GM19023 (cell line): Measurements from ENCODE around the gene MYO15A.
"Not testable (repeated sequence)": the region's sequence is repeated elsewhere in the genome, so short reads cannot be mapped to it uniquely, and the experiment has no call there.

Experiments
- ATAC-seq: cut with Tn5 transposase; IDR thresholded peaks from one replicate; pipeline ENCODE4 v1.9.1; 2021; ENCODE audit warnings: mild to moderate bottlenecking, moderate library complexity; ENCODE audit not compliant: unreplicated experiment

The MYO15A gene

DNA sequence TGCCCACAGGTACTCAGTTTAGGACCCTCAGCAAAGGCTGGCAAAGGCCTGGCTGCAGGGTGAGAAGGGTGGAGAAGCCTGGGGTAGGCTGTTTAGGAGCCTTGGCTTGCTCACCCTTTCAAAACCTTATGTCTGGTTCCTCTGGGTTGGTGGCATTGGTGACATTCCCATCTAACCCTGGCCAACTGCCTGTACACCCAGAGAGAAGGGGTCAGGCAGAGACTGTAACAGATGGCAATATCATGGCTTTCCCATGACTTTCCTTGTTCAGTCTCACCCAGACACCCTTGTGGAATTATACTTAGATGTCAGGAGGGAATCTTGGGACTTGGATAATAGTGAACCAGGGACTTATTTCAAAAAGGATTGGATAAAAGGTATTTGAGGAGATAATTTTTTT, 98.4 kb downstream of the MYO15A start:
- ATAC-seq: no peak

DNA sequence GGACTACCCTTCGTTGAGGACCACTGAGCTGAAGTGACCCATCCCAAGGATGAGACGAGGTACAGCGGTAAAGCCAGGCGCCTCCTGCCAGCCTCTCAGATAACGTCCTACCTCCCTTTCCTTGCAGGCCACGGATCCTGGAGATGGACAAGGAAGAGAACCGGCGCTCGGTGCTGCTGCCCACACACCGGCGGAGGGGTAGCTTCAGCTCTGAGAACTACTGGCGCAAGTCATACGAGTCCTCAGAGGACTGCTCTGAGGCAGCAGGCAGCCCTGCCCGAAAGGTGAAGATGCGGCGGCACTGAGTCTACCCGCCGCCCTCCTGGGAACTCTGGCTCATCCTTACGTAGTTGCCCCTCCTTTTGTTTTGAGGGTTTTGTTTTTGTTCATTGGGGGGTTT, 99.5 kb downstream of the MYO15A start:
- ATAC-seq: no peak

DNA sequence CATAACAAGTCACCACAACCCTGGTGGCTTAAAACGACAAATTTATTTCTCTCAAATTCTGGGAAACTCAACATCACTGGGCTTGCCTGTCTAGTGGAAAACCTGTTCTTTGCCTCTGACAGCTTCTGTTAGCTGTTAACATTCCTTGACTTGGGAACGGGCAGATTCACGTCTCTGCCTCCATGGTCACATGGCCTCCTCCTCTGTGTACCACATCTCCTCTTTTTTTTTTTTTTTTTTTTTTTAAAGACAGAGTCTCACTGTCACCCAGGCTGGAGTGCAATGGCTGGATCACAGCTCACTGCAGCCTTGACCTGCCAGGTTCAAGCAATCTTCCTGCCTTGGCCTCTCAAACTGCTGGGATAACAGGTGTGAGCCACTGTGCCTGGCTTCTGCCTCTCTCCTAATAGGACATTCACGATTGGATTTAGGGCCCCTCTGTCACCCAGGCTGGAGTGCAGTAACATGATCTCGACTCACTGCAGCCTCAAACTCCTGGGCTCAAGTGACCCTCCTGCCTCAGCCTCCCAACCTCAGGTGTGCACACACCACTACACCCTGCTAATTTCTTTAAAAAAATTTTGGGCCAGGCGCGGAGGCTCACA, 105.2 kb downstream of the MYO15A start:
- no peak for ATAC-seq

DNA sequence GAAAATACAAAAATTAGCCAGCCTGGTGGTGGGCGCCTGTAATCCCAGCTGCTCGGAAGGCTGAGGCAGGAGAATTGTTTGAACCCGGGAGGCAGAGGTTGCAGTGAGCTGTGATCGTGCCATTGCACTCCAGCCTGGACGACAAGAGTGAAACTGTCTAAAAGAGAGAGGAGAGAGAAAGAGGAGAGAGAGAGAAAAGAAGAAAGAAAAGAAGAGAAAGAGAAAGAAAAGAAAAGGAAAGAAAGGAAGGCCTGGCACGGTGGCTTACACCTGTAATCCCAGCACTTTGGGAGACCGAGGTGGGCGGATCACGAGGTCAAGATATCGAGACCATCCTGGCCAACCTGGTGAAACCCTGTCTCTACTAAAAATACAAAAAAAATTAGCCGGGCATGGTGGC, 108.3 kb downstream of the MYO15A start:
- ATAC-seq: not testable (repeated sequence)

DNA sequence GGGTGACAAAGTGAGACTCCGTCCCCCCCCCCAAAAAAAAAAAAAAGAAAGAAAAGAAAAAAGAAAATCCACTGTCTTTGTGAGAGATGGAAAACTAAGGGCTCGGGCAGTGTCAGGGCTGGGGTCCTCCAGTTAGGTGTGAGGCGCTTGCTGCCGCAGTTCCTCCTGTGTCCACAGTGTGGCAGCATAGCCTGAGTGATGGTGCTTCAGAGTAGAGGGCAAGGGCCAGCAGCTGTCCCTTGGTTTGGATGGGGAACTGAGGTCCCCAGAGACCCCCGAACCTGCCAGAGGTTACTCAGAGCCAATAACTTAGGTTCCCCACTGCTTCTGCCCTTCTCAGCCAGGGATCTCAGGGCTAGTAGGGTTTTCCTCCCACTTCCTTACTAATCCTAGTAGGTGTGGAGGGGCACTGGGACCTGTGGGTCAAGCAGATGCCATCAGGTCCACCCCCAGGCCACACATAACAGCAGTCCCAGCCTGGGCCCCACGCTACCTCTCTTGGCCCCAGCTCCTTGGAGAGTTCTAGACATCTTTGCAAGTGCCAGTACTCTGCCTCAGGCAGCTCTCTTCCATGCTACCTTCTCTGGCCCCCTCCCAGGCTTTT, 109.0 kb downstream of the MYO15A start:
- ATAC-seq: no peak

DNA sequence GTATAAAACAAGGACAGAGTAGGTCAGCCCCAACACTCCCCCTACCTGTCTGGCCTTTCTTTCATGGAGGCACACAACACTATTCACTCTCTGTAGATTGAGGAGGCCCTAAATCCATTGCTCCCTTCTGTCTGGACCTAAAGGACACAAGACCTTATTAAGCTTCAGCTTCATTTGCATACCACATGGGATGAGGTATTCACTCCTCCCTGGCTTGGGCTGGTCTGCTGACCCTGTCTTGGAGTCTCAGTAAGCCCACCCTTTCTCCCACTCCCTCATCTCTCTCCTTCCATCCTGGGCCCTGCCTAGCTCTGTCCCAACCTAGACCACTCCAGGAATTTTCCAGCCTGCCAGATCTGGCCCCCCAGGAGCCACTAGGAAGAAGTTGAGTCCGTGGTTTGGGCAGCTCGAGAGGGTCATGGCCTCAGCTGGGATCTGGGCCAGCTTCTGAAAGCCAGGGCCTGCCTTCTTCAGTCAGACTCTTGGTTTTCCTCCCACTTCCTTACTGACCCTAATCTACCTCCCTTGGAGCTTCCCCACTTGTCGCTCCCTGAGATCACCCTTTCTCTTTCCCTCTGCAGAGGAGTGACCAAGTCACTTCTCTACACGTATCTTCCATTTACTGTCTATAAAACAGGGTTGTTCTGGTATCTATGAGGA, 110.3 kb downstream of the MYO15A start:
- no peak for ATAC-seq

DNA sequence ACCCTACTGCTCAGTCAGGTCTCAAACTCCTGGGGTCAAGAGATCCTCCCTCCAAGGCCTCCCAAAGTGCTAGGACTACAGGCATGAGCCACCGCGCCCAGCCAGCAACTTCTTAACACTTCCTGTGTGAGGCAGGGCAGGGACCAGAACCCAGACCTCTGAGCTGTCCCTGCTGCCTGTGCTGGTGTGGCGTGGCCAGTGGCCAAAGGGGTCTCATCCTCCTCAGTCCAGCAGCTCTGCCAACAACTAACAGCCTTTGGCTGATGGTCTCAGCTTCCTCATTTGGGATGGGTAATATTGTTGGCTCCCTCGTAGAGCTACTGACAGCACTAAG, 115.5 kb downstream of the MYO15A start:
- ATAC-seq: no peak

DNA sequence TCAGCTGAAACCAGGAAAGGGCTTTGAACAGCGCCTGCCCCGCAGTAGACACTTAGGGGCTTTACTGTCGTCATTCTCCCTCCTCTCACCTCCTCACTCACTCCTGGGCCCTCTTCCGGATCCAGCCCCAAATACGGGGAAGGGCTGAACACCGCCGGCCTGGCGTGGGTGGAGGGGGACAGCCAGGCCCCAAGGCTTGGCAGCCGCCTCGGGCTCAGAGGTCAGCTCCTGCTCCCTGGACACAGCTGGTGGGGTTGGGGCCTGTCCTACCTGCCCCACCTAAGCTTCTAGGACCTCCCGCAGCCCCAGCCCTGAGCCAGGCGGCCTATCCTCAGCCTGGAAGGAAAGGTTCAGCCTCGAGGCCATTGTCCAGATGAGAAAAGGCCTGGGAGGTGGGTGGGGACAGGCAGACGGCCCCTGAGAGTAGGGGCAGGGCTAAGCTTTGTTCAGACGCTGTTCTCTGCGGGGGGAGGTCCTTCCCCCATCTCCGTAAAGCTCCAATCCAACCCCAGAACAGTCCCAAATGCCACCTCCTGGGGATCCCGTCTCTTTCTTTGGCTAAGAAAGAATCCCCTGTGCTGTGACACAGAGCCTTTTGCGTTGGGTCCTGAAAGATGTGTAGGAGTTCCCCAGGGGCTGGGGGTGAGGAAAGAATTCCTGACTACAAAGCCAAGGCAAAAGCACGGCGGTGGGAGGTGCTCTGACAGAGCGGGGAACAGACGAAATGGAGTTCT, 116.0 kb downstream of the MYO15A start:
- ATAC-seq: no peak

DNA sequence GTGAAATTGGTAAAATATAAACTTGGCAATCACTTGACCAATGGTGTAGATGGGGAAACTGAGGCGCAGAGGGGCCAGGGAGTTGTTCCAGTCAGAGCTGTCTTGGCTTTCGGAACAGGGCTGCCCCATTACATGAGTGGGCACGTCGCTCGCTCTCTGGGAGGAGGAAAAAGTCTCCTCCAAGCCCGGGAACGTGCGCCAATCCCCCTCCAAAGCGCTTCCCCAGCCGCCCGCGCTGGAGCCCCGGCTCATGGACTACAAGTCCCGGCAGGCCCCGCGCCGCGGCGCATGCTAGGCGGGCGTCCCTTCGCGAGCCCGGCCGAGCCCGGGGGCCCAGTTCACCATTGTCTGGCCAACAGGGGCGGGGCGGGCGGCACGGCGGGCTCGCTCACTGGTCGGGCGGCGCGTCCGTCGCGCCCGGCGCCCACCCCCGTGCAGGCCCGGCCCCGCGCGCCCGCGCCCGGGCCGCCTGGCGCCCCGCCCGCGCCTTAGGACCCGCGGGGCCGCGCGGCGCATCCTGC, 116.6 kb downstream of the MYO15A start, which contains the start of gene LLGL1:
TSS of gene LLGL1 (plus strand) at position 515 of the 521 bp plus-strand sequence. CDS start 48 bp downstream, outside the sequence.
- ATAC-seq: peak; percentile 88

DNA sequence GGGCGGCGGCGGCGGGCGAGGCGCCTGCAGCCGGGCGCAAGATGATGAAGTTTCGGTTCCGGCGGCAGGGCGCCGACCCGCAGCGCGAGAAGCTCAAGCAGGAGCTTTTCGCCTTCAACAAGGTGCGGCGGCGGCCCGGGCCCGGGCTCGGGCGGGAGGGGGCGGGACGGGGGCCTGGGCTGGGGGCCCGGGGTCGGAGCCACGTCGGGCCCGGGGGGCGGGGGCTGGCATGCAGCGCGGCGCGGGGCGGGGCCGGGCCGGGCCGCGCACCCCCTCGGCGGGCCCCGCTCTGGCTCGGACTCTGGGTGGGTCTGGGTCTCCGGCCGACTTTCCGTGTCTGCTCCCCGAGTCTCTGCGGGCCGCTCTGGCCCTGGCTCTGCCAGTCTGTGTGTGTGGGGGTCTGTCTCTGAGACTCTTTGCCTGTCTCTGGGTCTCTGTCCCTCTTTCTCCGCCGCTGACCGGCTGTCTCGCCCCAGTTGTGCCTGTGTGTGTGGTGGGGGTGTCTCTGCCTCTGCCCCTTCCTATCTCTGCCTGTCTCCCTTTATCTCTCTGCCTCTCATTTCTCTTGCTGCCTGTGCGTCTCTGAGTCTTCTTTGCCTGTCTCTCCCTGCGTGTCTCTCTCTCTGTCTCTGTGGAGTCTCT, 117.2 kb downstream of the MYO15A start:
- peak; percentile 24 for ATAC-seq

DNA sequence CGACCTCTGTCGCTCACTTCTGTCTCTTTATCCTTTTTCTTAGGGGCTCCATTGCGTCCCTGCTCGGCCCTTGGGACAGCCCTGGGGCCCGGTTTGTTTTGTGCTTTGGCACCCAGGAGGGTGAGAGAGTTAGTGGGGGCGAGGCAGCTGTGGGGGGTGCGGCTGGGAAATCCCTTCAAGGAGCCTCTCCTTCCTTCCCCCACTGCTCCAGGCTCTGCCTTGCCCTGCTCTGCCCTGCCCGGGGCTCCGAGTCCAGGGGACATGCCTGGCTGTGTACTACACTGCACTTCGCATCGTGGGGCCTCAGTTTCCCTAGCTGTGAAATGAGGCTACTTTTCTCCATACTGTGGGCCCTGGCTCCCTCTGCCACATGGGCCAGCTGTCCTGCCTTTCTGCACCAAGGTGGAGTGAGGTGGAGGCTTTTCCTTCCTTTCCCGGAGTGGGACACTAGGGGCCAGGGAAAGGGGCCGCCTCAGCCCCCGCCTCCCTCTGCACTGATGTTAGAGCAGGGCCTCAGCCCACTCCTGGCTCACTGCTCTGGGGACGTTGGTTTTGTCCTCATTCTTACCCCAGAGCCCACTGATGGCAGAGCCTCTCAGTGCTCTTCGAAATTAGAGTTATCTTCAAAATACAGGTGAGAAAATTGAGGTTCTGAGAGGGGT, 117.9 kb downstream of the MYO15A start:
- no peak for ATAC-seq

DNA sequence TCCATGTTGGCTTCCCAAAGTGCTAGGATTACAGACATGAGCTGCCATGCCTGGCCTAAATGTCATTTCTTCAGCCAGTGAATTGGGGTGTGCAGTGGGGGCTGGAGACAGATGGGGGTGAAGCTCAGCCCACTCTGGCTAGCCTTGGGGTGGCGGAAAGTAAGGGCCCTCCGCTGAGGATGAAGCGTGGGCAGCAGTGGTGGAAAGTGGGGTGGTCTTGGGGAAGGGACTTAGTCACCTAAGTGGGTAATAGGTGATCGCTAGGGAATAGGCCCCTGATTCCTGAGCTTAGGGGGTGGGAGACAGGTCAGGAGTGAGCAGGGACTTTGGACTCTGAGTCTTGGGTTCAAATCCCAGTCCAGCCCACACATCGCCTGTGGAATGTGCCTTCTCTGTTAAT, 119.1 kb downstream of the MYO15A start:
- no peak for ATAC-seq

DNA sequence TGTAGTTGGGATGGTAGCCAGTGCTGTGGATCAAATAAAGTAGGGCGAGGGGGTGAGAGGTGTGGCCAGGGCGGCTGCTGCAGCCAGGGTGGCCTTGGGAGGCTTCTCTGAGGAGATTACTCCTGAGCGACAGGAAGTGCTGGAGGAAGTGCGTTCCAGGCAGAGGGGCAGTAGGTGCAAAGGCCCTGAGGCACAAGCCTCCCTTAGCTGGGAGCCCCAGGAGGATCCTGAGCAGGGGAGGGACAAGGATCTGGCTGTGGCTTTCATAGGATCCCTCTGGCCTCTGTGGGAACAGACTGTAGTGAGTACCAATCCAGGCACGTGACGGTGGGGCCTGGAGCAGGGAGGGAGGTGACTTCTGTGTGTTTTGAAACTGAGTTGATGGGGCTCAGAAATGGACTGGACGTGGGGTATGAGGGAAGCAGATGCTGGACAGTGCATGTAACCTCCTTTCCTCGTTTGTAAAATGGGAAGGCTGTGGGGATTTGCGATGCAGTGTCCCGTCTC, 119.7 kb downstream of the MYO15A start:
- no peak for ATAC-seq

DNA sequence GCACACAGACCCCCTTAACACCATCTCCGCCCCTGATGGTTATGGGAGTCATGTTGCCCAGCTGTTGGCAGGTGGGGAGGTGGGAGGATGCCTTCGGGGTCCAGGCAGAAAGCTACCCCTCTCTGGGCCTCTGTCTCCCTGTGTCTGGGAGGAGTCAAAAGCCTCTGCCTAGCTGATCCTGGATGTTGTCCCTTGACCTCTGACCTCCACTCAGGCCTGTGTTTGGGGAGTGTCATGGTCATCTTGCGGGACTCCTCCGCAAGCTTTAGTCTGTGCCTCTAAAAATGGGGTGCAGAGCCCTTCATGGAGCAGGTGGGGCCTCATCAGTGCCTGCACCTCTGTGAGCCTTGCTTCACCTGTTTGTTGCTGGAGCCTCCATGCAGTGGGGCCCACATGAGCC, 120.7 kb downstream of the MYO15A start:
- no peak for ATAC-seq
